CD4-positive, alpha-beta memory T cell (primary cell): ENCODE data around the gene PTPRR. TPM values are rescaled to one million over a fixed set of nuclear protein-coding genes. Genes with fewer than 3 reads are reported as not detected.

Experiments used
- CTCF ChIA-PET: fragments of 350-600 bp; sonication (Branson Sonifier 250); formaldehyde crosslinking; loops from one replicate; lab custom pipeline; 2021; ENCODE audit warnings: inconsistent platforms; ENCODE audit not compliant: partially characterized antibody; lab: Charles Lee
- POLR2A ChIA-PET: fragments of 350-600 bp; sonication (Branson Sonifier 250); formaldehyde crosslinking; loops from one replicate; lab custom pipeline; 2021; ENCODE audit not compliant: partially characterized antibody; lab: Charles Lee
- DNase-seq, 5 donors: peaks; one replicate each; pipeline versions ENCODE4 v3.0.0 to v3.0.0-alpha.2; 2020 to 2022; ENCODE audit warnings: mixed read lengths in 1 of 5
- H3K27ac ChIP-seq: one replicate; pipeline ENCODE4 v1.7.0; 2013; ENCODE audit warnings: low read depth, low read length
- H3K27me3 ChIP-seq: 2 replicates; pipeline ENCODE4 v1.7.0; 2013; ENCODE audit warnings: mild to moderate bottlenecking, low read length, moderate library complexity; ENCODE audit not compliant: insufficient read depth
- H3K36me3 ChIP-seq: 2 replicates; pipeline ENCODE4 v1.7.0; 2013; ENCODE audit warnings: mild to moderate bottlenecking, low read length, moderate library complexity; ENCODE audit not compliant: insufficient read depth
- H3K4me1 ChIP-seq: 2 replicates; pipeline ENCODE4 v1.7.0; 2013; ENCODE audit warnings: mild to moderate bottlenecking, low read length, moderate library complexity; ENCODE audit not compliant: insufficient read depth
- H3K4me3 ChIP-seq, 2 donors: one replicate each; pipeline ENCODE4 v1.7.0; 2013; ENCODE audit warnings: low read length in 2 of 2, mild to moderate bottlenecking in 1 of 2
- H3K9me3 ChIP-seq, 2 donors: one replicate each; pipeline ENCODE4 v1.7.0; 2013; ENCODE audit warnings: low read length in 2 of 2, control low read depth in 1 of 2; ENCODE audit not compliant: control insufficient read depth in 1 of 2
- H3K27ac Mint-ChIP-seq, 7 donors: one replicate each; pipeline ENCODE4 v1.8.0; 2020 to 2021; ENCODE audit warnings: mixed read lengths in 7 of 7, mild to moderate bottlenecking in 6 of 7, inconsistent platforms in 3 of 7, moderate library complexity in 3 of 7
- H3K27me3 Mint-ChIP-seq, 2 donors: one replicate each; pipeline ENCODE4 v1.8.0; 2020 to 2021; ENCODE audit warnings: mixed read lengths in 2 of 2
- H3K36me3 Mint-ChIP-seq, 2 donors: one replicate each; pipeline ENCODE4 v1.8.0; 2020 to 2021; ENCODE audit warnings: mixed read lengths in 2 of 2, inconsistent platforms in 1 of 2, mild to moderate bottlenecking in 1 of 2
- H3K4me1 Mint-ChIP-seq, 4 donors: one replicate each; pipeline ENCODE4 v1.8.0; 2020 to 2021; ENCODE audit warnings: mixed read lengths in 4 of 4, mild to moderate bottlenecking in 1 of 4
- H3K4me3 Mint-ChIP-seq, 8 donors: one replicate each; pipeline ENCODE4 v1.8.0; 2020 to 2021; ENCODE audit warnings: mixed read lengths in 8 of 8, mild to moderate bottlenecking in 7 of 8, moderate library complexity in 6 of 8, inconsistent platforms in 3 of 8
- H3K9me3 Mint-ChIP-seq, 8 donors: one replicate each; pipeline ENCODE4 v1.8.0; 2020 to 2021; ENCODE audit warnings: mixed read lengths in 8 of 8, mild to moderate bottlenecking in 5 of 8, inconsistent platforms in 3 of 8, moderate library complexity in 1 of 8
- intact Hi-C: fragments of 100-400 bp; cut with micrococcal nuclease; formaldehyde crosslinking; loops from one replicate; pipeline ENCODE4 v1.15.1; 2023
- polyA plus RNA-seq, 2 donors: library from polyadenylated mRNA; unstranded; fragments of 300-500 nt; fragmentation: Illumina TruSeq; gene quantifications; one replicate each; pipeline ENCODE4 v1.2.3, GENCODE V29; 2021
- total RNA-seq, 2 experiments: library from RNA; stranded (reverse); gene quantifications; one replicate each; pipeline ENCODE4 v1.2.3, GENCODE V29; 2021

Gene PTPRR
- total and polyA plus RNA-seq, 4 experiments from 2014 or later: not detected

GRCh38 chr12:70607107-70607506 lies 313.4 kb downstream of the PTPRR start:
- peaks cover 3 to 11% (median 4%) of the 10 kb centered on the region in 4 donors for H3K4me1 Mint-ChIP-seq
- no peaks in the 10 kb centered on the region for H3K27me3 ChIP-seq
- no peaks in the 10 kb centered on the region for H3K4me1 ChIP-seq
- CTCF ChIA-PET: interaction anchor here (1.5 kb wide), 1 partner anchor 727 kb away, joined by 3 read pairs; no protein-coding TSS in a partner anchor
- no peak for DNase-seq
- H3K27ac Mint-ChIP-seq: no peak overlapping the region
- H3K9me3 ChIP-seq: no peaks in the 10 kb centered on the region
- H3K36me3 Mint-ChIP-seq: no peaks in the 10 kb centered on the region
- intact Hi-C loops: no loop called here
- H3K27me3 Mint-ChIP-seq: peaks cover 25 to 31% of the 10 kb centered on the region in 2 donors
- no peaks in the 10 kb centered on the region for H3K36me3 ChIP-seq
- H3K4me3 ChIP-seq: no peak overlapping the region
- POLR2A ChIA-PET: no interaction called here
- H3K4me3 Mint-ChIP-seq: no peak overlapping the region
- no peak overlapping the region for H3K27ac ChIP-seq
- peaks cover 0 to 2% (median 0%) of the 10 kb centered on the region in 8 donors for H3K9me3 Mint-ChIP-seq

DNA sequence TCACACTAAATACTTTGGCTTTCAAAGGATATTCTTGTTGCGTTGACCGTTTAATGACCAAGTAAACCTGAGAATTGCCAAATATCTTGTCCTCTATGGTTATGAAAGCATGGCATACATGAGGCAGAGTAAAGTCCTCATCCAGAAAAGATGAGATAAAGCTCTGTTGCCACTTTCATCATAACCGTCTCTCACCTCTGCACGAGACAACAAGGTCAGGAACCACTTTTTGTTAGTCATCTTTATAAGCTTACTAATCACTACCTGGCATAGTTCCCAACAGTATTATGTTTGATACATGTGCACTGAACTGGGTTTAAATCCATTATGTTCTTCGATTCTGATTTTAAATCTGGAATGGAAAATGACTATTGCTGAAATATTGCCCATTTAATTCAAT lies 314.6 kb downstream of the PTPRR start:
- H3K27ac Mint-ChIP-seq: no peak overlapping the region
- H3K4me1 Mint-ChIP-seq: peaks cover 3 to 11% (median 4%) of the 10 kb centered on the region in 4 donors
- POLR2A ChIA-PET: no interaction called here
- peaks cover 0 to 2% (median 0%) of the 10 kb centered on the region in 8 donors for H3K9me3 Mint-ChIP-seq
- Histone ChIP-seq H3K9me3 (no peaks in the 10 kb centered on the region), H3K27me3 (no peaks in the 10 kb centered on the region), H3K4me1 (no peaks in the 10 kb centered on the region), H3K27ac (no peak overlapping the region), H3K4me3 (no peak overlapping the region), H3K36me3 (no peaks in the 10 kb centered on the region)
- H3K4me3 Mint-ChIP-seq: no peak overlapping the region
- H3K27me3 Mint-ChIP-seq: peaks cover 20 to 25% of the 10 kb centered on the region in 2 donors
- intact Hi-C loops: no loop called here
- CTCF ChIA-PET: interaction anchor here (1.5 kb wide), 1 partner anchor 726 kb away, joined by 3 read pairs; no protein-coding TSS in a partner anchor
- H3K36me3 Mint-ChIP-seq: no peaks in the 10 kb centered on the region
- DNase-seq: no peak

- Histone ChIP-seq H3K4me1 (no peaks in the 10 kb centered on the region), H3K9me3 (no peaks in the 10 kb centered on the region), H3K27me3 (no peaks in the 10 kb centered on the region), H3K27ac (no peak overlapping the region), H3K4me3 (no peak overlapping the region), H3K36me3 (no peaks in the 10 kb centered on the region)
- no peak overlapping the region for H3K4me3 Mint-ChIP-seq
- H3K27ac Mint-ChIP-seq: no peak overlapping the region
- no peak for DNase-seq
- H3K36me3 Mint-ChIP-seq: no peaks in the 10 kb centered on the region
- H3K27me3 Mint-ChIP-seq: peaks cover 15 to 19% of the 10 kb centered on the region in 2 donors
- intact Hi-C loops: no loop called here
- ChIA-PET POLR2A (no interaction called here), CTCF (no interaction called here)
- peaks cover 0 to 5% (median 0%) of the 10 kb centered on the region in 4 donors for H3K4me1 Mint-ChIP-seq
- peaks cover 0 to 2% (median 0%) of the 10 kb centered on the region in 8 donors for H3K9me3 Mint-ChIP-seq
Measured at GRCh38 chr12:70604662-70605061, 315.9 kb downstream of the PTPRR start.

DNA sequence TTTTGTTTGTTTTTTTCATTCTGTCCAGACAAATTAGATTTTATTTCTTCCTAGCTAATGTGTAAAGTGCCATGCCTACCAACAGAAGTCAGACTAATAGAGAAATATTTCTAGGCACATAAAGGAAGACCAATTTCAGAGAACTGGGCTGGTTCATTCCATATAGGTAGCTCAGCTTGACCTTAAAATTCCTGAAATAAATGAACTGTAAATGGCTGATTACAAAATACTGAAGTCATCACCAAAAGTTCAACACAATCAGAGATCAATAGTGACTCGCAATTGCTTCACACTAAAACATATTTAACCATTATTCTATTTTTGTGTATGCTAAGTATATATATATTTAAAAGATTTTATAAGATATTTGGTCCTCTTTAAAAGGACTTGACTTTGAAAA lies 317.5 kb downstream of the PTPRR start:
- Mint-ChIP-seq H3K27ac (no peak overlapping the region), H3K36me3 (no peaks in the 10 kb centered on the region), H3K9me3 (peaks cover 0 to 2% (median 0%) of the 10 kb centered on the region in 8 donors), H3K27me3 (peaks cover 4 to 11% of the 10 kb centered on the region in 2 donors), H3K4me3 (no peak overlapping the region), H3K4me1 (no peaks in the 10 kb centered on the region)
- no peaks in the 10 kb centered on the region for H3K27me3 ChIP-seq
- POLR2A ChIA-PET: no interaction called here
- no peak overlapping the region for H3K27ac ChIP-seq
- no peaks in the 10 kb centered on the region for H3K4me1 ChIP-seq
- no peaks in the 10 kb centered on the region for H3K9me3 ChIP-seq
- CTCF ChIA-PET: no interaction called here
- DNase-seq: no peak
- H3K36me3 ChIP-seq: no peaks in the 10 kb centered on the region
- no peak overlapping the region for H3K4me3 ChIP-seq
- intact Hi-C loops: no loop called here

GRCh38 chr12:70598467-70599193 lies 321.9 kb downstream of the PTPRR start:
- intact Hi-C loops: no loop called here
- no peak for DNase-seq
- Histone ChIP-seq H3K4me1 (no peaks in the 10 kb centered on the region), H3K36me3 (no peaks in the 10 kb centered on the region), H3K27me3 (no peaks in the 10 kb centered on the region), H3K4me3 (no peak overlapping the region), H3K27ac (no peak overlapping the region), H3K9me3 (no peaks in the 10 kb centered on the region)
- Mint-ChIP-seq H3K27me3 (peaks cover 5 to 12% of the 10 kb centered on the region in 2 donors), H3K27ac (no peak overlapping the region), H3K36me3 (no peaks in the 10 kb centered on the region), H3K4me1 (no peaks in the 10 kb centered on the region), H3K9me3 (peaks cover 0 to 4% (median 0%) of the 10 kb centered on the region in 8 donors), H3K4me3 (no peak overlapping the region)
- ChIA-PET CTCF (no interaction called here), POLR2A (no interaction called here)

DNA sequence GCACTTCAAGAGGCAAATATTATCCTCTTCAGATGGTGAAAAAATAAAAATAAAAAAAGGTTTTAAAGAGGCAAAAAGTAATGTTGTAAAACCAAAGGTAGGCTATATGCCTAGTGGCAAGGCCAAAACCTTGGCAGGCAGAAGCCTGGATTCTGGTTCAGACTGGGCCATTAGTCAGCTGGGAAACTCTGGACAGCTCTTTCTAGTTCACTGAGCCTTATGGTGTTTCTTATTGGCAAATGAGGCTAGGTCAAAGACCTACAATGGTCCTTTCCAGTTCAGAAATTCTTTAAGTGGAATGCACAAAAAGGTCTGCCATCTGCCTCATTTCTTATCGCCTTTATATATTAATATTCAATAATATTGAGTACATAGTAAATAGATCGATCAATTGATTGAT lies 327.9 kb downstream of the PTPRR start:
- Histone ChIP-seq H3K27ac (no peak overlapping the region), H3K4me1 (no peaks in the 10 kb centered on the region), H3K4me3 (no peak overlapping the region), H3K9me3 (no peaks in the 10 kb centered on the region), H3K27me3 (no peaks in the 10 kb centered on the region), H3K36me3 (no peaks in the 10 kb centered on the region)
- Mint-ChIP-seq H3K27me3 (peaks cover 8 to 10% of the 10 kb centered on the region in 2 donors), H3K4me3 (no peak overlapping the region), H3K9me3 (peaks cover 0 to 4% (median 0%) of the 10 kb centered on the region in 8 donors), H3K4me1 (no peaks in the 10 kb centered on the region), H3K36me3 (no peaks in the 10 kb centered on the region), H3K27ac (no peak overlapping the region)
- CTCF ChIA-PET: interaction anchor here (1.0 kb wide), 1 partner anchor 1155 kb away, joined by 3 read pairs; no protein-coding TSS in a partner anchor
- POLR2A ChIA-PET: no interaction called here
- DNase-seq: no peak
- intact Hi-C loops: loop anchor here (5.0 kb wide), 1 partner anchor 130 kb away; no protein-coding TSS in a partner anchor

- no peak overlapping the region for H3K4me3 Mint-ChIP-seq
Measured at GRCh38 chr12:70590549-70591226, 329.9 kb downstream of the PTPRR start.

More at GRCh38 chr12:70590549-70591226, 329.9 kb downstream of the PTPRR start:
- peaks cover 8 to 15% of the 10 kb centered on the region in 2 donors for H3K27me3 Mint-ChIP-seq
- Histone ChIP-seq H3K36me3 (no peaks in the 10 kb centered on the region), H3K9me3 (no peaks in the 10 kb centered on the region), H3K4me1 (no peaks in the 10 kb centered on the region), H3K27me3 (no peaks in the 10 kb centered on the region), H3K4me3 (no peak overlapping the region), H3K27ac (no peak overlapping the region)
- POLR2A ChIA-PET: no interaction called here
- H3K9me3 Mint-ChIP-seq: peaks cover 0 to 6% (median 0%) of the 10 kb centered on the region in 8 donors
- H3K4me1 Mint-ChIP-seq: no peaks in the 10 kb centered on the region
- no peak overlapping the region for H3K27ac Mint-ChIP-seq
- intact Hi-C loops: loop anchor here (5.0 kb wide), 1 partner anchor 132 kb away; no protein-coding TSS in a partner anchor
- H3K36me3 Mint-ChIP-seq: no peaks in the 10 kb centered on the region
- DNase-seq: no peak
- CTCF ChIA-PET: interaction anchor here (0.9 to 1.5 kb wide), 5 partner anchors 14 to 1156 kb away, joined by 3 to 5 read pairs (median 5); no protein-coding TSS in a partner anchor
